ENCODE results near the gene ERMARD. TPM values are rescaled to one million over a fixed set of nuclear protein-coding genes. Genes with fewer than 3 reads are reported as not detected.

The ERMARD gene
- total RNA-seq, 2 experiments from 2014 or later: 24.9 to 26.6 TPM

DNA sequence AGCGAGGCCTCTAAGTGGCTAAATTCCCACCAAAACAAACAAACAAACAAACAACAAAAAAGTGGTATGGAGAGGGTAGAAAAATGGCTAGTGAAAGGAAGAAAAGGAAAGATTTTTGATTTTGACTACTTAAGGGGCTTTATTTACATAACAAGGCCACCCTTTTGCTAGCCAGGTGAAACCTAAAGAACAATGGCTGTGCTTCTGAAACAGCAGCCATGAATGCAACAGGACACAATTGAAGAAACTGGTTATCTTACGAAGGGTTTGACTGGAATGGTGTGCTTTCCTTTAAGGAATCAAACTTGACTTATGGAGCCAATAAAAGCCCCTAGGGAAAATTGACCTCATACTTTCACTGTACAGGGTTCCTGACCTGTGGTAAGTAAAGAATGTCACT, 68.9 kb downstream of the ERMARD start:
- POLR2A ChIA-PET: no interaction called here

DNA sequence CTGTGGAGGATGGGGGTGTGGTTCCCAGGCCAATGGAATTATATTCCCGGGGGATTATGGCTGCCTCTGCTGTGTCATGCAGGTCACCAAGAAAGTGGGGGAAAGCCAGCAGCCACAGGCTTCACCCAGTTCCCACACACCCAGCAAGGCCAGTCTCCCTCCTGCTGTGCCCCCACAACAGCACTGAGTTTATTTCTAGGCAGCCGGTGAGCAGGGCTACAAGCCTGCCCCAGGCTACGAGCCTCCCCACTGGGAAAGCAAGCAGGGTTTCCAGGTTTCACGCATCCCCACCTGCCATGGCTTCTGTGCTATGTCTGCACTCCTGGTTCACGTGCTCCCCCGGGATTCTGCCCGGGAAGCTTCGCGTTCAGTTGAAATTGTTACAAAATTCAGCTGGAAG, 72.6 kb downstream of the ERMARD start:
- Mint-ChIP-seq H3K9me3 (peaks cover 4% of the 10 kb centered on the region), H3K27ac (no peak overlapping the region), H3K4me1 (ENCODE audit: low read depth) (no peaks in the 10 kb centered on the region), H3K27me3 (peaks cover 39% of the 10 kb centered on the region), H3K4me3 (no peak overlapping the region), H3K36me3 (ENCODE audit: low read depth) (no peaks in the 10 kb centered on the region)
- TF ChIP-seq, protein P1, sequence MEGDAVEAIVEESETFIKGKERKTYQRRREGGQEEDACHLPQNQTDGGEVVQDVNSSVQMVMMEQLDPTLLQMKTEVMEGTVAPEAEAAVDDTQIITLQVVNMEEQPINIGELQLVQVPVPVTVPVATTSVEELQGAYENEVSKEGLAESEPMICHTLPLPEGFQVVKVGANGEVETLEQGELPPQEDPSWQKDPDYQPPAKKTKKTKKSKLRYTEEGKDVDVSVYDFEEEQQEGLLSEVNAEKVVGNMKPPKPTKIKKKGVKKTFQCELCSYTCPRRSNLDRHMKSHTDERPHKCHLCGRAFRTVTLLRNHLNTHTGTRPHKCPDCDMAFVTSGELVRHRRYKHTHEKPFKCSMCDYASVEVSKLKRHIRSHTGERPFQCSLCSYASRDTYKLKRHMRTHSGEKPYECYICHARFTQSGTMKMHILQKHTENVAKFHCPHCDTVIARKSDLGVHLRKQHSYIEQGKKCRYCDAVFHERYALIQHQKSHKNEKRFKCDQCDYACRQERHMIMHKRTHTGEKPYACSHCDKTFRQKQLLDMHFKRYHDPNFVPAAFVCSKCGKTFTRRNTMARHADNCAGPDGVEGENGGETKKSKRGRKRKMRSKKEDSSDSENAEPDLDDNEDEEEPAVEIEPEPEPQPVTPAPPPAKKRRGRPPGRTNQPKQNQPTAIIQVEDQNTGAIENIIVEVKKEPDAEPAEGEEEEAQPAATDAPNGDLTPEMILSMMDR (IDR thresholded peaks at IDR 0.05): no peak
- ATAC-seq (no peak), DNase-seq (no peak)
- POLR2A ChIA-PET: no interaction called here
- CTCF ChIA-PET: interaction anchor here (1.6 to 3.6 kb wide), 2 partner anchors 8 to 34 kb away, joined by 6 to 29 read pairs; no protein-coding TSS in a partner anchor
- intact Hi-C loops (cut with micrococcal nuclease): no loop called here

More for the DNA sequence above, 68.9 kb downstream of the ERMARD start:
- H3K27me3 Mint-ChIP-seq: peaks cover 62% of the 10 kb centered on the region
- no peak overlapping the region for H3K4me3 Mint-ChIP-seq
- H3K4me1 Mint-ChIP-seq (ENCODE audit: low read depth): no peaks in the 10 kb centered on the region
- no peak overlapping the region for H3K27ac Mint-ChIP-seq
- H3K9me3 Mint-ChIP-seq: peaks cover 7% of the 10 kb centered on the region
- TF ChIP-seq, protein P1 (IDR thresholded peaks at IDR 0.05): no peak
- CTCF ChIA-PET: interaction anchor here (2.4 kb wide), 1 partner anchor 11 kb away, joined by 13 read pairs; no protein-coding TSS in a partner anchor
- ATAC-seq (no peak), DNase-seq (no peak)
- intact Hi-C loops (cut with micrococcal nuclease): no loop called here
- H3K36me3 Mint-ChIP-seq (ENCODE audit: low read depth): no peaks in the 10 kb centered on the region

DNA sequence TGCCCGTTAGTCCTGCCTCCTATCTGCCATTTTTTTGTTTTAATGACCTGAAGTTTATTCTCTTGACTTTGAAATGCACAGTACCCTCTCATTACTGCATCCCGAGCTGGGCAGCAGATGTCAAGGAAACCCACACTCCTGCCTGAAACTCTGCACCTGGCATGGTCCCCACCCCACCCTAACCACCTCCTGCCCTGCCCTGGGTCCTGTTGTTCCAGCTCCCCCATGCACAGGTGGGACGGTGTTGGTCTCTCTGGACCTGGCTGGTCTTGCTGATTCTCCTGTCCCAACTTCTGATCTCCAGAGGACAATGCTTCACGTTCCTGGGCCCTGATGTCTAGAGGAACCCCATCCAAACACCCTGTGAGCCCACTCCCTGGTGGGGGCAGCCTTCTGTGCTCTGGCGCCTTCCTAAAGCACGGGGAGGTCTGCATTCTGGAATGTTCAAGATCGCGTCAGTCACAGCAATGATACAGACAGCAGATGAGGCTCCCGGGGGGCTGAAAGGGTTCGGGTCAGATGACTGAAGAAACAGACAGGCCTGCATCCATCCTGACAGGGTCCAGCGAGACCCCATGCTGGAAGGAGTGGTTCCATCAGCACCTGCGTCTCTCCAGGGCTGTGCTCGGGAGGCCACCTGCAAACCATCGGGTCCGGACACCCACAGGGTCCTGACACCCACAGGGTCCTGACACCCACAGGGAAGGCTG, 73.6 kb downstream of the ERMARD start:
- intact Hi-C loops (cut with micrococcal nuclease): no loop called here
- Mint-ChIP-seq H3K27me3 (peaks cover 37% of the 10 kb centered on the region), H3K36me3 (ENCODE audit: low read depth) (no peaks in the 10 kb centered on the region), H3K9me3 (peaks cover 4% of the 10 kb centered on the region), H3K27ac (no peak overlapping the region), H3K4me3 (no peak overlapping the region), H3K4me1 (ENCODE audit: low read depth) (no peaks in the 10 kb centered on the region)
- TF ChIP-seq, protein P1 (IDR thresholded peaks at IDR 0.05): no peak
- no peak for DNase-seq
- no peak for ATAC-seq
- POLR2A ChIA-PET: no interaction called here
- CTCF ChIA-PET: no interaction called here

DNA sequence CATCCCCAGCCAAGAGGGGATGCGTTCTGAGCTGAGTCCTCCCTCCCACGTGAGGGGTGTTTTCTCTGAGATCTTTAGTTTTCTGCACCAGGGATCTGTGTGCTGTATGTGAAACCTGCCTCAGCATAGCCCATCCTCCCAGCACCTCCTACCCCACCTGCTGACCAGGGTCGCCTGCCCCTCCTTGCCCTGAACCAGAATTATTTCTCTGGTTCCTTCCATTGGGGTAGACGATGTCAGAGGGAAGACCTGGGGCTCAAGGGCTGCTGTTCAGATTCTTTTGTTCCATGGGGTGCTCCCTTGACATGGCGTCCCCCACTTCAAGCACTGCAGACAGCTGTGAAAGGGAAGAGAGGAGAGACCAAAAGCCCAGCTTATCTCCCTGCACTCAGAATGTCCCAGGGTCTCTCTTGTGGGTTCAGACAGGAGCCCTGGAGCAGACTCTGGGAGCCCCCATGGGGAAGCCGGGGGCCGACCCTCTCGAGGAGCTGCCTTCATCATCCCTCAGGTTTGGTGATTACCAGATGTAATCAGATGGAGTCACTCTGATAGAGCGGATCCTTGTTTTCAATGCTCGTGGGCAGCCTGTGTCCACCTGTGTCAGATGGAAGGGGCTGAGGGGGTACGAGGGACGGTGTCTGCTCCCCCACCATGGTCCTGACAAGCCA, 74.3 kb downstream of the ERMARD start:
- H3K4me1 Mint-ChIP-seq (ENCODE audit: low read depth): no peaks in the 10 kb centered on the region
- intact Hi-C loops (cut with micrococcal nuclease): no loop called here
- ATAC-seq (no peak), DNase-seq (no peak)
- H3K27me3 Mint-ChIP-seq: peaks cover 35% of the 10 kb centered on the region
- TF ChIP-seq, protein P1 (IDR thresholded peaks at IDR 0.05): no peak
- POLR2A ChIA-PET: no interaction called here
- H3K36me3 Mint-ChIP-seq (ENCODE audit: low read depth): no peaks in the 10 kb centered on the region
- H3K9me3 Mint-ChIP-seq: peaks cover 4% of the 10 kb centered on the region
- H3K4me3 Mint-ChIP-seq: no peak overlapping the region
- H3K27ac Mint-ChIP-seq: no peak overlapping the region
- CTCF ChIA-PET: no interaction called here

DNA sequence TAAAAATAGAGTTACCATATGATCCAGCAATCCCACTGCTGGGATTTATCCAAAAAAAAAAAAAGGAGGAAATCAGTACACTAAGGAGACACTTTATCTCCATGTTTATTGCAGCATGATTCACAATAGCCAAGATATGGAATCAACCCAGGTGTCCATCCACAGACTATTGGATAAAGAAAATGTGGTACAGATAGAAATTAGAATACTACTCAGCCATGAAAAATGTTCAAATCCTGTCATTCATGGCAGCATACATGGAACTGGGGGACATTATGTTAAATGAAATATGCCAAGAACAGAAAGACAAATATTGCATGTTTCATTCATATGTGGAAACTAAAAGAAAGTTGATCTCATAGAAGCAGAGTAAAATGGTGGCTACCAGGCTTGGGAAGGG, 75.3 kb downstream of the ERMARD start:
- Mint-ChIP-seq H3K36me3 (ENCODE audit: low read depth) (no peaks in the 10 kb centered on the region), H3K27ac (no peak overlapping the region), H3K4me1 (ENCODE audit: low read depth) (peaks cover under 1% of the 10 kb centered on the region), H3K4me3 (no peak overlapping the region), H3K27me3 (peaks cover 33% of the 10 kb centered on the region), H3K9me3 (peaks cover 4% of the 10 kb centered on the region)
- ATAC-seq: no peak
- ChIA-PET POLR2A (no interaction called here), CTCF (no interaction called here)
- TF ChIP-seq, protein P1 (IDR thresholded peaks at IDR 0.05): no peak
- intact Hi-C loops (cut with micrococcal nuclease): no loop called here
- DNase-seq: no peak

Measured in activated CD8-positive, alpha-beta T cell treated with anti-CD3 and anti-CD28 coated beads for 36 hours (primary cell).